Naive thymus-derived CD8-positive, alpha-beta T cell (primary cell): ENCODE results near the gene CCNE1. TPM values are rescaled to one million over a fixed set of nuclear protein-coding genes. Genes with fewer than 3 reads are reported as not detected.
"Not testable (repeated sequence)": the region's sequence is repeated elsewhere in the genome, so short reads cannot be mapped to it uniquely, and the experiment has no call there.

Experiments
- ATAC-seq, 2 donors: fragments of 150-1000 bp; cut with Tn5 transposase in 1 of 2; sonication (Bioruptor Pico), chemical (Tn5 transposase) in 1 of 2; 1 replicate in 1 of 2; 2 replicates in 1 of 2; pipeline ENCODE4 v1.10.0; 2021; ENCODE audit warnings: mild to moderate bottlenecking in 2 of 2, moderate library complexity in 2 of 2
- POLR2A ChIA-PET: fragments of 350-600 bp; sonication (Branson Sonifier 250); formaldehyde crosslinking; loops from one replicate; lab custom pipeline; 2021; ENCODE audit warnings: antibody characterized with exemption; lab: Charles Lee
- DNase-seq, 10 donors: peaks; one replicate each; pipeline versions ENCODE4 v3.0.0 to v3.0.0-alpha.2; 2020 to 2022
- H3K27ac Mint-ChIP-seq, 10 donors: one replicate each; pipeline ENCODE4 v1.8.0; 2020 to 2022; ENCODE audit warnings: mild to moderate bottlenecking in 10 of 10, mixed read lengths in 10 of 10, moderate library complexity in 4 of 10, inconsistent platforms in 1 of 10
- H3K27me3 Mint-ChIP-seq, 5 donors: one replicate each; pipeline ENCODE4 v1.8.0; 2021 to 2022; ENCODE audit warnings: mixed read lengths in 5 of 5
- H3K36me3 Mint-ChIP-seq, 3 donors: one replicate each; pipeline ENCODE4 v1.8.0; 2020 to 2022; ENCODE audit warnings: mixed read lengths in 3 of 3, mild to moderate bottlenecking in 2 of 3, inconsistent platforms in 1 of 3
- H3K4me1 Mint-ChIP-seq, 4 donors: one replicate each; pipeline ENCODE4 v1.8.0; 2021 to 2022; ENCODE audit warnings: mixed read lengths in 4 of 4
- H3K4me3 Mint-ChIP-seq, 10 donors: one replicate each; pipeline ENCODE4 v1.8.0; 2020 to 2022; ENCODE audit warnings: mild to moderate bottlenecking in 10 of 10, mixed read lengths in 10 of 10, moderate library complexity in 6 of 10, inconsistent platforms in 1 of 10
- H3K9me3 Mint-ChIP-seq, 9 donors: one replicate each; pipeline ENCODE4 v1.8.0; 2020 to 2022; ENCODE audit warnings: mixed read lengths in 9 of 9, mild to moderate bottlenecking in 3 of 9, inconsistent platforms in 1 of 9, moderate library complexity in 1 of 9
- polyA plus RNA-seq, 3 donors: library from polyadenylated mRNA; unstranded; fragments of 300-500 nt; fragmentation: Illumina TruSeq; gene quantifications; one replicate each; pipeline ENCODE4 v1.2.3, GENCODE V29; 2021
- total RNA-seq, 8 experiments: library from RNA in 2 of 8; stranded (reverse) in 2 of 8; gene quantifications; one replicate each; pipeline ENCODE4 v1.2.3 and lab custom pipeline; 2021 to 2026

CCNE1 gene
- total and polyA plus RNA-seq, 5 experiments from 2014 or later = 1.5 to 8.8 (median 3.7) TPM

GRCh38 chr19:29794490-29794889, 17.3 kb upstream of the CCNE1 start:
- peak overlapping the region in 1 of 10 donors; percentile 31 for H3K27ac Mint-ChIP-seq
- H3K36me3 Mint-ChIP-seq, DNase-seq, H3K9me3 Mint-ChIP-seq, H3K4me3 Mint-ChIP-seq, ATAC-seq, H3K4me1 Mint-ChIP-seq, H3K27me3 Mint-ChIP-seq: not testable (repeated sequence)
- POLR2A ChIA-PET = interaction anchor here (0.5 to 1.0 kb wide), 3 partner anchors 20 to 147 kb away, joined by 3 to 8 read pairs (median 3); no protein-coding TSS in a partner anchor

GRCh38 chr19:29795461-29796172, 16.2 kb upstream of the CCNE1 start:
- peak overlapping the region in 2 of 10 donors; percentile 68 to 80 for H3K27ac Mint-ChIP-seq
- no peak overlapping the region for H3K4me3 Mint-ChIP-seq
- POLR2A ChIA-PET = no interaction called here
- DNase-seq (no peak), ATAC-seq (no peak)
- peaks cover 0 to 4% (median 0%) of the 10 kb centered on the region in 5 donors for H3K27me3 Mint-ChIP-seq
- H3K4me1 Mint-ChIP-seq = peaks cover 0 to 8% (median under 1%) of the 10 kb centered on the region in 4 donors
- H3K36me3 Mint-ChIP-seq = peaks cover 0 to 5% (median 0%) of the 10 kb centered on the region in 3 donors
- no peaks in the 10 kb centered on the region for H3K9me3 Mint-ChIP-seq

GRCh38 chr19:29796173-29796573, 15.6 kb upstream of the CCNE1 start:
- Mint-ChIP-seq H3K27me3 (peaks cover 0 to 4% (median 0%) of the 10 kb centered on the region in 5 donors), H3K4me3 (no peak overlapping the region), H3K9me3 (no peaks in the 10 kb centered on the region), H3K4me1 (peaks cover 0 to 8% (median under 1%) of the 10 kb centered on the region in 4 donors), H3K36me3 (peaks cover 0 to 5% (median 0%) of the 10 kb centered on the region in 3 donors), H3K27ac (no peak overlapping the region)
- no peak for ATAC-seq
- POLR2A ChIA-PET = no interaction called here
- no peak for DNase-seq

GRCh38 chr19:29798774-29799497, 12.9 kb upstream of the CCNE1 start:
- H3K4me3 Mint-ChIP-seq = no peak overlapping the region
- DNase-seq (no peak), ATAC-seq (no peak)
- POLR2A ChIA-PET = no interaction called here
- peak overlapping the region in 1 of 10 donors; percentile 2 for H3K27ac Mint-ChIP-seq
- H3K27me3 Mint-ChIP-seq = peaks cover 0 to 4% (median 0%) of the 10 kb centered on the region in 5 donors
- no peaks in the 10 kb centered on the region for H3K9me3 Mint-ChIP-seq
- H3K36me3 Mint-ChIP-seq = no peaks in the 10 kb centered on the region
- peaks cover 0 to 5% (median under 1%) of the 10 kb centered on the region in 4 donors for H3K4me1 Mint-ChIP-seq

- peaks cover 0 to 7% (median under 1%) of the 10 kb centered on the region in 4 donors for H3K4me1 Mint-ChIP-seq
- H3K27ac Mint-ChIP-seq = peak overlapping the region in 2 of 10 donors; percentile 28 to 68
- no peak overlapping the region for H3K4me3 Mint-ChIP-seq
- peaks cover 0 to 4% (median 0%) of the 10 kb centered on the region in 5 donors for H3K27me3 Mint-ChIP-seq
- POLR2A ChIA-PET = no interaction called here
- DNase-seq (no peak), ATAC-seq (no peak)
- H3K36me3 Mint-ChIP-seq = no peaks in the 10 kb centered on the region
- H3K9me3 Mint-ChIP-seq = no peaks in the 10 kb centered on the region
Observed at GRCh38 chr19:29800100-29800825, 11.5 kb upstream of the CCNE1 start.

GRCh38 chr19:29803951-29804350, 7.8 kb upstream of the CCNE1 start:
- H3K27ac Mint-ChIP-seq = peak overlapping the region in 1 of 10 donors; percentile 19
- DNase-seq, ATAC-seq, H3K4me1 Mint-ChIP-seq, H3K36me3 Mint-ChIP-seq, H3K27me3 Mint-ChIP-seq, H3K4me3 Mint-ChIP-seq, POLR2A ChIA-PET, H3K9me3 Mint-ChIP-seq: not testable (repeated sequence)

- H3K4me1 Mint-ChIP-seq = peaks cover 0 to 7% (median 0%) of the 10 kb centered on the region in 4 donors
- DNase-seq = no peak
- no peak overlapping the region for H3K4me3 Mint-ChIP-seq
- no peaks in the 10 kb centered on the region for H3K36me3 Mint-ChIP-seq
- no peaks in the 10 kb centered on the region for H3K27me3 Mint-ChIP-seq
- no peaks in the 10 kb centered on the region for H3K9me3 Mint-ChIP-seq
- POLR2A ChIA-PET = no interaction called here
- ATAC-seq = no peak
- peak overlapping the region in 2 of 10 donors; percentile 19 to 25 for H3K27ac Mint-ChIP-seq
Observed at GRCh38 chr19:29804493-29804892, 7.3 kb upstream of the CCNE1 start.

GRCh38 chr19:29805031-29805965, 6.5 kb upstream of the CCNE1 start:
- H3K27ac Mint-ChIP-seq = peak overlapping the region in 1 of 10 donors; percentile 1
- H3K27me3 Mint-ChIP-seq = no peaks in the 10 kb centered on the region
- ATAC-seq (no peak), DNase-seq (no peak)
- POLR2A ChIA-PET = interaction anchor here (5.8 kb wide), 1 partner anchor 40 kb away, joined by 28 read pairs; no protein-coding TSS in a partner anchor
- no peak overlapping the region for H3K4me3 Mint-ChIP-seq
- H3K36me3 Mint-ChIP-seq = no peaks in the 10 kb centered on the region
- H3K4me1 Mint-ChIP-seq = peaks cover 0 to 5% (median under 1%) of the 10 kb centered on the region in 4 donors
- H3K9me3 Mint-ChIP-seq = no peaks in the 10 kb centered on the region

- POLR2A ChIA-PET = interaction anchor here (5.8 kb wide), 1 partner anchor 39 kb away, joined by 28 read pairs; no protein-coding TSS in a partner anchor
- peak overlapping the region in 2 of 10 donors; percentile 9 to 66 for H3K27ac Mint-ChIP-seq
- H3K9me3 Mint-ChIP-seq = no peaks in the 10 kb centered on the region
- H3K4me3 Mint-ChIP-seq = no peak overlapping the region
- no peaks in the 10 kb centered on the region for H3K27me3 Mint-ChIP-seq
- DNase-seq (peak in 1 of 10 donors; percentile 65), ATAC-seq (no peak)
- no peaks in the 10 kb centered on the region for H3K36me3 Mint-ChIP-seq
- peaks cover 3 to 9% (median 8%) of the 10 kb centered on the region in 4 donors for H3K4me1 Mint-ChIP-seq
Observed at GRCh38 chr19:29806098-29806866, 5.5 kb upstream of the CCNE1 start.

GRCh38 chr19:29807178-29807577, 4.6 kb upstream of the CCNE1 start:
- peak overlapping the region in 1 of 10 donors; percentile 39 for H3K27ac Mint-ChIP-seq
- no peaks in the 10 kb centered on the region for H3K9me3 Mint-ChIP-seq
- no peak for ATAC-seq
- H3K4me1 Mint-ChIP-seq = peaks cover 3 to 9% (median 6%) of the 10 kb centered on the region in 4 donors
- H3K27me3 Mint-ChIP-seq = no peaks in the 10 kb centered on the region
- POLR2A ChIA-PET = interaction anchor here (1.3 to 5.8 kb wide), 2 partner anchors 22 to 38 kb away, joined by 4 to 28 read pairs; no protein-coding TSS in a partner anchor
- DNase-seq = no peak
- no peaks in the 10 kb centered on the region for H3K36me3 Mint-ChIP-seq
- H3K4me3 Mint-ChIP-seq = no peak overlapping the region

- Mint-ChIP-seq H3K27ac (peak overlapping the region in 1 of 10 donors; percentile 39), H3K9me3 (no peaks in the 10 kb centered on the region), H3K4me1 (peaks cover 6 to 14% (median 10%) of the 10 kb centered on the region in 4 donors), H3K27me3 (no peaks in the 10 kb centered on the region), H3K4me3 (no peak overlapping the region), H3K36me3 (no peaks in the 10 kb centered on the region)
- ATAC-seq (no peak), DNase-seq (no peak)
- POLR2A ChIA-PET = interaction anchor here (1.3 to 5.8 kb wide), 3 partner anchors 21 to 37 kb away, joined by 4 to 28 read pairs (median 5); no protein-coding TSS in a partner anchor
Observed at GRCh38 chr19:29807870-29808405, 3.9 kb upstream of the CCNE1 start.
